CD1c-positive myeloid dendritic cell (primary cell): ENCODE measurements around the gene ZDHHC21.
"Not testable (repeated sequence)": the region's sequence is repeated elsewhere in the genome, so short reads cannot be mapped to it uniquely, and the experiment has no call there.

ENCODE experiments used
- DNase-seq: peaks from one replicate; pipeline ENCODE4 v3.0.0-alpha.2; 2016; ENCODE audit errors: extremely low spot score

The ZDHHC21 gene

GRCh38 chr9:14682616-14683015 lies 10.6 kb downstream of the ZDHHC21 start:
- not testable (repeated sequence) for DNase-seq

GRCh38 chr9:14678776-14679175 lies 14.5 kb downstream of the ZDHHC21 start:
- no peak for DNase-seq

- DNase-seq: no peak
Measured at GRCh38 chr9:14677872-14678271, 15.4 kb downstream of the ZDHHC21 start.

GRCh38 chr9:14677396-14677795 lies 15.8 kb downstream of the ZDHHC21 start:
- DNase-seq: no peak

GRCh38 chr9:14674630-14675029 lies 18.6 kb downstream of the ZDHHC21 start:
- no peak for DNase-seq

GRCh38 chr9:14671377-14671776 lies 21.9 kb downstream of the ZDHHC21 start:
- no peak for DNase-seq

- DNase-seq: no peak
Measured at GRCh38 chr9:14670718-14671117, 22.5 kb downstream of the ZDHHC21 start.

GRCh38 chr9:14664022-14664421 lies 29.2 kb downstream of the ZDHHC21 start:
- DNase-seq: not testable (repeated sequence)

- no peak for DNase-seq
Measured at GRCh38 chr9:14662060-14662453, 31.2 kb downstream of the ZDHHC21 start.

GRCh38 chr9:14661421-14662059 lies 31.7 kb downstream of the ZDHHC21 start:
- peak; percentile 16 for DNase-seq

- DNase-seq: no peak
Measured at GRCh38 chr9:14660721-14661120, 32.5 kb downstream of the ZDHHC21 start.

- DNase-seq: no peak
Measured at GRCh38 chr9:14654932-14655331, 38.3 kb downstream of the ZDHHC21 start.

GRCh38 chr9:14653511-14653910 lies 39.7 kb downstream of the ZDHHC21 start:
- DNase-seq: no peak

- DNase-seq: no peak
Measured at GRCh38 chr9:14652729-14653377, 40.4 kb downstream of the ZDHHC21 start.

GRCh38 chr9:14650596-14650995 lies 42.6 kb downstream of the ZDHHC21 start:
- no peak for DNase-seq

- DNase-seq: no peak
Measured at GRCh38 chr9:14645648-14646047, 47.6 kb downstream of the ZDHHC21 start.

GRCh38 chr9:14640967-14641366 lies 52.3 kb downstream of the ZDHHC21 start:
- no peak for DNase-seq

- no peak for DNase-seq
Measured at GRCh38 chr9:14640294-14640693, 52.9 kb downstream of the ZDHHC21 start.

GRCh38 chr9:14633906-14634565 lies 59.2 kb downstream of the ZDHHC21 start:
- no peak for DNase-seq

- no peak for DNase-seq
Measured at GRCh38 chr9:14633148-14633547, 60.1 kb downstream of the ZDHHC21 start.

- no peak for DNase-seq
Measured at GRCh38 chr9:14627513-14627912, 65.7 kb downstream of the ZDHHC21 start.

GRCh38 chr9:14618836-14619420 lies 74.3 kb downstream of the ZDHHC21 start:
- DNase-seq: no peak
